Peyer's patch (tissue), 4 donors: ENCODE data around the gene TSPAN32. TPM values are rescaled to one million over a fixed set of nuclear protein-coding genes. Genes with fewer than 3 reads are reported as not detected.
"Not testable (repeated sequence)": the region's sequence is repeated elsewhere in the genome, so short reads cannot be mapped to it uniquely, and the experiment has no call there.

Experiments
- DNase-seq, 3 donors: peaks; one replicate each; pipeline ENCODE4 v3.0.0-alpha.2; 2017 to 2019
- H3K27ac ChIP-seq, 4 donors: fragments of 200-600 bp; sonication (generic); one replicate each; pipeline ENCODE4 v1.5.1; 2016 to 2019
- H3K27me3 ChIP-seq, 2 donors: fragments of 200-600 bp; sonication (generic); one replicate each; pipeline ENCODE4 v1.5.1; 2019
- H3K36me3 ChIP-seq, 3 donors: fragments of 200-600 bp; sonication (generic); one replicate each; pipeline ENCODE4 v1.5.1; 2016 to 2019
- H3K4me1 ChIP-seq, 4 donors: fragments of 200-600 bp; sonication (generic); one replicate each; pipeline ENCODE4 v1.5.1; 2016 to 2019
- H3K4me3 ChIP-seq, 4 donors: fragments of 200-600 bp; sonication (generic); 1 replicate in 3 of 4; 2 replicates in 1 of 4; pipeline ENCODE4 v1.5.1; 2016 to 2019; ENCODE audit warnings: mild to moderate bottlenecking in 1 of 4
- H3K9me3 ChIP-seq, 4 donors: fragments of 200-600 bp; sonication (generic); one replicate each; pipeline ENCODE4 v1.5.1; 2016 to 2019; ENCODE audit warnings: mild to moderate bottlenecking in 1 of 4
- CTCF ChIP-seq, 6 experiments: fragments of 450-650 bp in 4 of 6; fragments of 200-600 bp in 2 of 6; sonication (generic) in 1 of 6; IDR thresholded peaks; one replicate each; pipeline ENCODE4 v1.5.1; 2017 to 2019; ENCODE audit warnings: antibody characterized with exemption in 6 of 6, mild to moderate bottlenecking in 3 of 6, moderate library complexity in 1 of 6
- POLR2A ChIP-seq, 2 donors: fragments of 450-650 bp; IDR thresholded peaks; one replicate each; pipeline ENCODE4 v1.5.1; 2017; ENCODE audit warnings: antibody characterized with exemption in 2 of 2, mild to moderate bottlenecking in 2 of 2, moderate library complexity in 2 of 2
- total RNA-seq, 4 donors: library from RNA; depleted of rRNA; stranded (reverse); fragments of >200 nt; gene quantifications; one replicate each; pipeline ENCODE4 v1.1.0, GENCODE V29; 2016

The TSPAN32 gene
- total RNA-seq, 4 donors from 2014 or later: 1.6 to 1.7 TPM; not detected in 2

- TF ChIP-seq POLR2A (IDR thresholded peaks at IDR 0.05): no peak
- no peak for TF ChIP-seq CTCF (IDR thresholded peaks at IDR 0.05)
- Histone ChIP-seq H3K27ac (no peak overlapping the region), H3K36me3 (no peaks in the 10 kb centered on the region), H3K4me3 (no peak overlapping the region), H3K27me3 (no peaks in the 10 kb centered on the region), H3K9me3 (peaks cover 0 to 6% (median 0%) of the 10 kb centered on the region in 4 donors), H3K4me1 (no peaks in the 10 kb centered on the region)
- DNase-seq: no peak
Measured at GRCh38 chr11:2348986-2349385, 47.2 kb downstream of the TSPAN32 start.

GRCh38 chr11:2351701-2352100, 49.9 kb downstream of the TSPAN32 start:
- no peak overlapping the region for H3K4me3 ChIP-seq
- TF ChIP-seq POLR2A (IDR thresholded peaks at IDR 0.05) (no peak), CTCF (IDR thresholded peaks at IDR 0.05) (no peak)
- H3K4me1 ChIP-seq: no peaks in the 10 kb centered on the region
- no peak overlapping the region for H3K27ac ChIP-seq
- H3K9me3 ChIP-seq: peaks cover 0 to 6% (median 0%) of the 10 kb centered on the region in 4 donors
- H3K27me3 ChIP-seq: no peaks in the 10 kb centered on the region
- DNase-seq: peak in 1 of 3 donors; percentile 15
- no peaks in the 10 kb centered on the region for H3K36me3 ChIP-seq

- no peak overlapping the region for H3K27ac ChIP-seq
- H3K4me3 ChIP-seq: no peak overlapping the region
- H3K27me3 ChIP-seq: no peaks in the 10 kb centered on the region
- no peak for DNase-seq
- no peak for TF ChIP-seq CTCF (IDR thresholded peaks at IDR 0.05)
- TF ChIP-seq POLR2A (IDR thresholded peaks at IDR 0.05): no peak
- peaks cover 0 to 6% (median 0%) of the 10 kb centered on the region in 4 donors for H3K9me3 ChIP-seq
- no peaks in the 10 kb centered on the region for H3K36me3 ChIP-seq
- no peaks in the 10 kb centered on the region for H3K4me1 ChIP-seq
Measured at GRCh38 chr11:2352420-2352819, 50.6 kb downstream of the TSPAN32 start.

- Histone ChIP-seq H3K36me3 (no peaks in the 10 kb centered on the region), H3K27me3 (no peaks in the 10 kb centered on the region), H3K9me3 (no peaks in the 10 kb centered on the region), H3K4me1 (no peaks in the 10 kb centered on the region), H3K4me3 (no peak overlapping the region), H3K27ac (no peak overlapping the region)
- no peak for TF ChIP-seq POLR2A (IDR thresholded peaks at IDR 0.05)
- no peak for TF ChIP-seq CTCF (IDR thresholded peaks at IDR 0.05)
- DNase-seq: peak in 1 of 3 donors; percentile 2
Measured at GRCh38 chr11:2355000-2355644, 53.3 kb downstream of the TSPAN32 start.

- TF ChIP-seq CTCF (IDR thresholded peaks at IDR 0.05) (no peak), POLR2A (IDR thresholded peaks at IDR 0.05) (no peak)
- H3K9me3 ChIP-seq: no peaks in the 10 kb centered on the region
- H3K4me1 ChIP-seq: no peaks in the 10 kb centered on the region
- H3K27me3 ChIP-seq: no peaks in the 10 kb centered on the region
- no peak overlapping the region for H3K27ac ChIP-seq
- peak in 1 of 3 donors; percentile 13 for DNase-seq
- no peaks in the 10 kb centered on the region for H3K36me3 ChIP-seq
- no peak overlapping the region for H3K4me3 ChIP-seq
Measured at GRCh38 chr11:2357246-2357645, 55.4 kb downstream of the TSPAN32 start.

- not testable (repeated sequence) for H3K27ac ChIP-seq, H3K9me3 ChIP-seq, H3K27me3 ChIP-seq, H3K4me3 ChIP-seq, H3K36me3 ChIP-seq, H3K4me1 ChIP-seq
- peak in 1 of 3 donors; percentile 17 for DNase-seq
Measured at GRCh38 chr11:2357651-2358050, 55.8 kb downstream of the TSPAN32 start.
